ENCODE data around the gene MRPS35.

GRCh38 chr12:27797301-27798025, 86.8 kb downstream of the MRPS35 start:
- TF ChIP-seq CTCF (conservative IDR thresholded peaks at IDR 0.05; ENCODE audit: low read length) (no peak), EZH2phosphoT487 (IDR thresholded peaks at IDR 0.05; ENCODE audit: borderline replicate concordance, low read depth, low read length) (no peak)

All from OCI-LY7 (cell line).